ENCODE results near the gene GNAO1. TPM values are rescaled to one million over a fixed set of nuclear protein-coding genes. Genes with fewer than 3 reads are reported as not detected.

The GNAO1 gene
- total and polyA plus RNA-seq, 2 of the 13 experiments (the other 11 are each of a cell fraction or from before 2014, with no cell fraction given), result not detected

DNA sequence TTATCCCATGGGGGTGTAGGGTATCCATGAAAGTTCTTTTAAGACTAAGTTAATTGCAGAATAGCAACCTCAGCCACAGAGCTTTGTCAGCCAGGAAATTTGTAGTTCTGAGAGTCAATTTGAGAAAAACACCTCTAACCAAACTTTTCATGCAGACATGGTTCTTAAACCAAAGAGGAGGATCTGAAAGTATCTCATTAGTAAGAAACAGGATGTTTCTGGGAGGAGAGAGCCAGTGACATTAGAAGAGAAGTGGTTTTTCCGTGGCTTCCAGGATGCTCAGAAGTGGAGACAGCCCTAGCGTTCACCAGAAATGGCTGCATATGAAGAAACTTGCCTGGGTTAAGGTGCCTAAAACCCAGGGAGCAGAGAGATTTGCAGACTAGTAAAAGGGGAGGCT lies 7.9 kb downstream of the GNAO1 start (continued):
- TF ChIP-seq, protein P1, sequence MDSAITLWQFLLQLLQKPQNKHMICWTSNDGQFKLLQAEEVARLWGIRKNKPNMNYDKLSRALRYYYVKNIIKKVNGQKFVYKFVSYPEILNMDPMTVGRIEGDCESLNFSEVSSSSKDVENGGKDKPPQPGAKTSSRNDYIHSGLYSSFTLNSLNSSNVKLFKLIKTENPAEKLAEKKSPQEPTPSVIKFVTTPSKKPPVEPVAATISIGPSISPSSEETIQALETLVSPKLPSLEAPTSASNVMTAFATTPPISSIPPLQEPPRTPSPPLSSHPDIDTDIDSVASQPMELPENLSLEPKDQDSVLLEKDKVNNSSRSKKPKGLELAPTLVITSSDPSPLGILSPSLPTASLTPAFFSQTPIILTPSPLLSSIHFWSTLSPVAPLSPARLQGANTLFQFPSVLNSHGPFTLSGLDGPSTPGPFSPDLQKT (CRISPR knock-in tag; IDR thresholded peaks at IDR 0.05; ENCODE audit: borderline replicate concordance), result no peak
- TF ChIP-seq ZNF629 (CRISPR knock-in tag; conservative IDR thresholded peaks at IDR 0.05) (no peak), ZBTB7A (CRISPR knock-in tag; IDR thresholded peaks at IDR 0.05) (no peak), ZNF3 (CRISPR knock-in tag; IDR thresholded peaks at IDR 0.05) (no peak), MLLT10 (CRISPR knock-in tag; IDR thresholded peaks at IDR 0.05) (no peak)
- TF ChIP-seq, protein P2, sequence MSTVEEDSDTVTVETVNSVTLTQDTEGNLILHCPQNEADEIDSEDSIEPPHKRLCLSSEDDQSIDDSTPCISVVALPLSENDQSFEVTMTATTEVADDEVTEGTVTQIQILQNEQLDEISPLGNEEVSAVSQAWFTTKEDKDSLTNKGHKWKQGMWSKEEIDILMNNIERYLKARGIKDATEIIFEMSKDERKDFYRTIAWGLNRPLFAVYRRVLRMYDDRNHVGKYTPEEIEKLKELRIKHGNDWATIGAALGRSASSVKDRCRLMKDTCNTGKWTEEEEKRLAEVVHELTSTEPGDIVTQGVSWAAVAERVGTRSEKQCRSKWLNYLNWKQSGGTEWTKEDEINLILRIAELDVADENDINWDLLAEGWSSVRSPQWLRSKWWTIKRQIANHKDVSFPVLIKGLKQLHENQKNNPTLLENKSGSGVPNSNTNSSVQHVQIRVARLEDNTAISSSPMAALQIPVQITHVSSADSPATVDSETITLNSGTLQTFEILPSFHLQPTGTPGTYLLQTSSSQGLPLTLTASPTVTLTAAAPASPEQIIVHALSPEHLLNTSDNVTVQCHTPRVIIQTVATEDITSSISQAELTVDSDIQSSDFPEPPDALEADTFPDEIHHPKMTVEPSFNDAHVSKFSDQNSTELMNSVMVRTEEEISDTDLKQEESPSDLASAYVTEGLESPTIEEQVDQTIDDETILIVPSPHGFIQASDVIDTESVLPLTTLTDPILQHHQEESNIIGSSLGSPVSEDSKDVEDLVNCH (CRISPR knock-in tag; IDR thresholded peaks at IDR 0.05), result no peak

- Histone ChIP-seq H3K9ac (ENCODE audit: insufficient read depth, low read depth, low read length) (no peak overlapping the region), H3K9me3 (ENCODE audit: low read length) (no peaks in the 10 kb centered on the region), H3K79me2 (ENCODE audit: insufficient read depth, low read length) (no peaks in the 10 kb centered on the region), H3K36me3 (replicated peaks in 1 of 2; ENCODE audit: control insufficient read depth in 1 of 2, insufficient read depth in 2 of 2, low read length in 2 of 2) (no peaks in the 10 kb centered on the region), H2AFZ (ENCODE audit: low read length) (no peak overlapping the region), H3K4me2 (ENCODE audit: low read depth, low read length) (no peak overlapping the region), H3K4me3 (replicated peaks in 1 of 3; ENCODE audit: insufficient read depth in 1 of 3, low read depth in 2 of 3, low read length in 3 of 3) (no peak overlapping the region), H3K4me1 (ENCODE audit: insufficient read depth, low read length) (no peaks in the 10 kb centered on the region), H4K20me1 (ENCODE audit: insufficient read depth, low read length) (no peaks in the 10 kb centered on the region), H3K27ac (ENCODE audit: extremely low read length, insufficient read depth, low read length) (no peak overlapping the region), H3K27me3 (ENCODE audit: control insufficient read depth in 1 of 2, insufficient read depth in 2 of 2, low read length in 2 of 2) (peaks cover 0 to 5% of the 10 kb centered on the region in 2 experiments; a peak in 3 of 5 replicates)
- WGBS (ENCODE audit: low lambda C conversion rate), result 0% methylated on average over 1 of the region's 1 CpG
- DNase-seq (ENCODE audit: low spot score) (no peak), FAIRE-seq (no peak), ATAC-seq (no peak)
- intact Hi-C loops (cut with micrococcal nuclease; ENCODE audit: unreplicated experiment), result loop anchor here (5.0 kb wide), 1 partner anchor 116 kb away; no protein-coding TSS in a partner anchor
- in situ Hi-C loops (cut with HindIII; ENCODE audit: extremely low pct_ligation_motif_present, low pct_unique_long_range_greater_than_20kb), result no loop called here
- POLR2A ChIA-PET, result no interaction called here
- no TSS peak for BruUV-seq (replicated peaks)
- CTCF ChIA-PET (ENCODE audit: low intra/inter-chr PET ratio, low total read pairs), result no interaction called here
- TF ChIP-seq ZNF703 (CRISPR knock-in tag; IDR thresholded peaks at IDR 0.05; ENCODE audit: borderline replicate concordance) (no peak), KLF15 (CRISPR knock-in tag; IDR thresholded peaks at IDR 0.05; ENCODE audit: borderline replicate concordance) (no peak)
- TF ChIP-seq, protein P1 (CRISPR knock-in tag; IDR thresholded peaks at IDR 0.05; ENCODE audit: borderline replicate concordance), result no peak
- TF ChIP-seq, protein P3, sequence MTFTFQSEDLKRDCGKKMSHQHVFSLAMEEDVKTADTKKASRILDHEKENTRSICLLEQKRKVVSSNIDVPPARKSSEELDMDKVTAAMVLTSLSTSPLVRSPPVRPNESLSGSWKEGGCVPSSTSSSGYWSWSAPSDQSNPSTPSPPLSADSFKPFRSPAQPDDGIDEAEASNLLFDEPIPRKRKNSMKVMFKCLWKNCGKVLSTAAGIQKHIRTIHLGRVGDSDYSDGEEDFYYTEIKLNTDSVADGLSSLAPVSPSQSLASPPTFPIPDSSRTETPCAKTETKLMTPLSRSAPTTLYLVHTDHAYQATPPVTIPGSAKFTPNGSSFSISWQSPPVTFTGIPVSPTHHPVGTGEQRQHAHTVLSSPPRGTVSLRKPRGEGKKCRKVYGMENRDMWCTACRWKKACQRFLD (CRISPR knock-in tag; IDR thresholded peaks at IDR 0.05; ENCODE audit: borderline replicate concordance), result no peak
These were observed 9.7 kb downstream of the GNAO1 start for GRCh38 chr16:56201030-56201429.

All from HepG2 (cell line).